PC-9 (cell line): ENCODE measurements around the gene NAPG.

ENCODE experiments used
- CTCF ChIP-seq: fragments of 200-600 bp; sonication (generic); conservative IDR thresholded peaks from 2 replicates; pipeline ENCODE4 v1.6.1; 2017; ENCODE audit warnings: mixed run types, antibody characterized with exemption, mild to moderate bottlenecking, moderate library complexity
- EZH2 ChIP-seq: fragments of 200-600 bp; sonication (generic); IDR thresholded peaks from 2 replicates; pipeline ENCODE4 v1.8.0; 2017; ENCODE audit warnings: antibody characterized with exemption, low read depth

- TF ChIP-seq CTCF (no peak), EZH2 (no peak)
Measured at GRCh38 chr18:10485475-10485874, 40.4 kb upstream of the NAPG start.
